GM20000 (cell line): ENCODE data around the gene SPACA4.
A peak's percentile ranks its signal among the peaks of the same experiment; 100 is the strongest.

Source experiments
- DNase-seq: peaks from one replicate; pipeline ENCODE4 v3.0.0; 2012; ENCODE audit warnings: low spot score
- CTCF ChIP-seq: IDR thresholded peaks from 2 replicates; pipeline ENCODE4 v1.5.1; 2012; ENCODE audit warnings: mild to moderate bottlenecking, control low read depth; ENCODE audit errors: extremely low read depth, missing control alignments

Gene SPACA4

GRCh38 chr19:48615231-48616040, 8.9 kb downstream of the SPACA4 start:
- DNase-seq, result no peak
- no peak for TF ChIP-seq CTCF

GRCh38 chr19:48616041-48616436, 9.5 kb downstream of the SPACA4 start:
- TF ChIP-seq CTCF, result no peak
- no peak for DNase-seq

GRCh38 chr19:48616491-48617056, 10.0 kb downstream of the SPACA4 start:
- no peak for DNase-seq
- TF ChIP-seq CTCF, result no peak

- DNase-seq, result no peak
- no peak for TF ChIP-seq CTCF
These were observed 10.8 kb downstream of the SPACA4 start for GRCh38 chr19:48617146-48617937.

- TF ChIP-seq CTCF, result no peak
- DNase-seq, result no peak
These were observed 11.9 kb downstream of the SPACA4 start for GRCh38 chr19:48618278-48618915.

GRCh38 chr19:48618916-48619691, 12.6 kb downstream of the SPACA4 start, which contains the start of the genes RPL18 and SPHK2:
RPL18 (minus strand) TSS chr19:48619178; CDS start chr19:48619143, 35 bp downstream.
SPHK2 (plus strand) TSS chr19:48619506; CDS start chr19:48620515, 1,009 bp downstream.
- peak; percentile 98 for DNase-seq
- TF ChIP-seq CTCF, result no peak
